Measurements from ENCODE around the gene TFF2.

TFF2 gene

DNA sequence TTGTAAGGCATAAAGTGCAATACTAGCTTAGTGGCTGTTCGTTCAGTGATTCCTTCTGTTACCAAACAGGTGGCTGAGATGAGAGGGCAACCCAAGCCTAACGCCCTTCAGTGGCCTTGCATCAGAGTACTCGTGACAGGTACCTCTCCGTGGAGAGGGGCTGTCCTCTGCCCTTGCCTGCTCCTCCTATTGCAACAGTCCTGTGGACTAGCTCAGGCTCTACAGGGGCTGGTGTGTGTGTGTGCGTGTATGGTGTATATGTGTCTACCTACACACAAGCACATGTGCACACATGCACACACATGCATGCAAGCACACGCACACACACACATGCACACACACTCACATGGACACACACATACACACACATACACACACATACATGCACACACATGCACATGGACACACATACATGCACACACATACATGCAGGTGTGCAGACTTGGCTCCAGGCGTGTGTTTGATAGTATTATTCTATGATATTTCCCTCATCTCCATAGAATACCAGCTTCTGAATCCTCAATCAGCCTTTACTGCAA lies 50.7 kb downstream of the TFF2 start:
- DNase-seq (ENCODE audit: low spot score), result no peak
- in situ Hi-C loops (cut with MboI; ENCODE audit: low pct_unique_long_range_greater_than_20kb, low sequenced_read_pairs, unreplicated experiment), result no loop called here
- TF ChIP-seq, protein P1, sequence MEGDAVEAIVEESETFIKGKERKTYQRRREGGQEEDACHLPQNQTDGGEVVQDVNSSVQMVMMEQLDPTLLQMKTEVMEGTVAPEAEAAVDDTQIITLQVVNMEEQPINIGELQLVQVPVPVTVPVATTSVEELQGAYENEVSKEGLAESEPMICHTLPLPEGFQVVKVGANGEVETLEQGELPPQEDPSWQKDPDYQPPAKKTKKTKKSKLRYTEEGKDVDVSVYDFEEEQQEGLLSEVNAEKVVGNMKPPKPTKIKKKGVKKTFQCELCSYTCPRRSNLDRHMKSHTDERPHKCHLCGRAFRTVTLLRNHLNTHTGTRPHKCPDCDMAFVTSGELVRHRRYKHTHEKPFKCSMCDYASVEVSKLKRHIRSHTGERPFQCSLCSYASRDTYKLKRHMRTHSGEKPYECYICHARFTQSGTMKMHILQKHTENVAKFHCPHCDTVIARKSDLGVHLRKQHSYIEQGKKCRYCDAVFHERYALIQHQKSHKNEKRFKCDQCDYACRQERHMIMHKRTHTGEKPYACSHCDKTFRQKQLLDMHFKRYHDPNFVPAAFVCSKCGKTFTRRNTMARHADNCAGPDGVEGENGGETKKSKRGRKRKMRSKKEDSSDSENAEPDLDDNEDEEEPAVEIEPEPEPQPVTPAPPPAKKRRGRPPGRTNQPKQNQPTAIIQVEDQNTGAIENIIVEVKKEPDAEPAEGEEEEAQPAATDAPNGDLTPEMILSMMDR (IDR thresholded peaks at IDR 0.05; ENCODE audit: extremely low read depth, insufficient read depth, missing control alignments), result no peak

GRCh38 chr21:42299324-42300044 lies 51.3 kb downstream of the TFF2 start:
- DNase-seq (ENCODE audit: low spot score), result no peak
- in situ Hi-C loops (cut with MboI; ENCODE audit: low pct_unique_long_range_greater_than_20kb, low sequenced_read_pairs, unreplicated experiment), result no loop called here
- TF ChIP-seq, protein P1 (IDR thresholded peaks at IDR 0.05; ENCODE audit: extremely low read depth, insufficient read depth, missing control alignments), result no peak

GRCh38 chr21:42298657-42299056 lies 52.1 kb downstream of the TFF2 start:
- no peak for DNase-seq (ENCODE audit: low spot score)
- TF ChIP-seq, protein P1 (IDR thresholded peaks at IDR 0.05; ENCODE audit: extremely low read depth, insufficient read depth, missing control alignments), result no peak
- in situ Hi-C loops (cut with MboI; ENCODE audit: low pct_unique_long_range_greater_than_20kb, low sequenced_read_pairs, unreplicated experiment), result no loop called here

- in situ Hi-C loops (cut with MboI; ENCODE audit: low pct_unique_long_range_greater_than_20kb, low sequenced_read_pairs, unreplicated experiment), result no loop called here
- TF ChIP-seq, protein P1 (IDR thresholded peaks at IDR 0.05; ENCODE audit: extremely low read depth, insufficient read depth, missing control alignments), result no peak
- no peak for DNase-seq (ENCODE audit: low spot score)
Measured at GRCh38 chr21:42298237-42298636, 52.6 kb downstream of the TFF2 start.

DNA sequence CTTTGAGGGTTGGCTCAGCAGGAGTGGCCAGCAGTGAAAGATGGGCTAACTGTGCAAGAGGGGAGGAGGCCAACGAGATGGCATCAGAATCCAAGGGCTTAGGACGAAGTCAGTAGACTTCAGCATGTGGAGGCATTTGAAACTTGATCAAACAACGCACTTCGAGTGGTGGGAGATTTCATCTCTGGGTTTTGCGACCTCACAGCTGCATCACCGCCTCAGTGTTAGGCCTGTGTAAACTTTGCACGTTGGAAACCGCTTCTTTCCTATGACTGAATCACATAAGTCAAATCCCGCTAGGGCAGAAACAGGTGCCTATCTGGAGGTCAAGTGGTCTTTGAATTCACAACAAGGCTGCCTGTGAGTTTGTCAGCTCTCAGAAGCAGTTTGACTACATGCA lies 53.4 kb downstream of the TFF2 start:
- no peak for DNase-seq (ENCODE audit: low spot score)
- TF ChIP-seq, protein P1 (IDR thresholded peaks at IDR 0.05; ENCODE audit: extremely low read depth, insufficient read depth, missing control alignments), result no peak
- in situ Hi-C loops (cut with MboI; ENCODE audit: low pct_unique_long_range_greater_than_20kb, low sequenced_read_pairs, unreplicated experiment), result no loop called here

- in situ Hi-C loops (cut with MboI; ENCODE audit: low pct_unique_long_range_greater_than_20kb, low sequenced_read_pairs, unreplicated experiment), result no loop called here
- no peak for DNase-seq (ENCODE audit: low spot score)
- TF ChIP-seq, protein P1 (IDR thresholded peaks at IDR 0.05; ENCODE audit: extremely low read depth, insufficient read depth, missing control alignments), result no peak
Measured at GRCh38 chr21:42296501-42296900, 54.3 kb downstream of the TFF2 start.
